Measurements from ENCODE around the gene REEP5. TPM values are rescaled to one million over a fixed set of nuclear protein-coding genes. Genes with fewer than 3 reads are reported as not detected.

REEP5 gene
- total RNA-seq, 1 experiment from 2014 or later: 49.6 TPM

GRCh38 chr5:112869948-112870347, 52.1 kb downstream of the REEP5 start (continued):
- TF ChIP-seq ZMAT4 (CRISPR knock-in tag; IDR thresholded peaks at IDR 0.05): no peak
- no peak for TF ChIP-seq SOX15 (CRISPR knock-in tag; IDR thresholded peaks at IDR 0.05)
- TF ChIP-seq GABPB1 (CRISPR knock-in tag; IDR thresholded peaks at IDR 0.05): no peak
- no peak for TF ChIP-seq TP53 (CRISPR knock-in tag; IDR thresholded peaks at IDR 0.05)
- TF ChIP-seq ZBTB21 (CRISPR knock-in tag; IDR thresholded peaks at IDR 0.05; ENCODE audit: borderline replicate concordance): no peak
- no peak for TF ChIP-seq ARID4B (CRISPR knock-in tag; IDR thresholded peaks at IDR 0.05; ENCODE audit: borderline replicate concordance)
- TF ChIP-seq NFYB (CRISPR knock-in tag; conservative IDR thresholded peaks at IDR 0.05; ENCODE audit: low read depth): no peak
- TF ChIP-seq PRDM15 (CRISPR knock-in tag; IDR thresholded peaks at IDR 0.05): no peak
- no peak for TF ChIP-seq ZNF425 (CRISPR knock-in tag; conservative IDR thresholded peaks at IDR 0.05)
- no peak for TF ChIP-seq JUN (CRISPR knock-in tag; IDR thresholded peaks at IDR 0.05)
- no peak for TF ChIP-seq ZSCAN18 (CRISPR knock-in tag; IDR thresholded peaks at IDR 0.05)

- no peak for DNase-seq (ENCODE audit: low spot score)
- Mint-ChIP-seq H3K27me3 (ENCODE audit: low read depth) (no peaks in the 10 kb centered on the region), H3K9me3 (no peaks in the 10 kb centered on the region), H3K27ac (no peak overlapping the region), H3K4me1 (peaks cover 7% of the 10 kb centered on the region), H3K4me3 (no peak overlapping the region), H3K36me3 (peaks cover 73% of the 10 kb centered on the region)
- no peak for ATAC-seq
- ChIA-PET CTCF (interaction anchor here (1.0 kb wide), 1 partner anchor 19 kb away, joined by 4 read pairs; no protein-coding TSS in a partner anchor), POLR2A (no interaction called here)
- TF ChIP-seq ATF1 (CRISPR knock-in tag; IDR thresholded peaks at IDR 0.05) (no peak), ZNF512 (CRISPR knock-in tag; IDR thresholded peaks at IDR 0.05; ENCODE audit: borderline replicate concordance) (no peak), NR1H2 (CRISPR knock-in tag; IDR thresholded peaks at IDR 0.05) (no peak), NFE2L1 (CRISPR knock-in tag; IDR thresholded peaks at IDR 0.05) (no peak), SMAD4 (CRISPR knock-in tag; IDR thresholded peaks at IDR 0.05) (no peak), CREB1 (CRISPR knock-in tag; IDR thresholded peaks at IDR 0.05) (no peak), ZNF232 (CRISPR knock-in tag; IDR thresholded peaks at IDR 0.05) (no peak), HMGXB4 (CRISPR knock-in tag; IDR thresholded peaks at IDR 0.05) (no peak), ERG (CRISPR knock-in tag; IDR thresholded peaks at IDR 0.05) (no peak)
These were observed 54.6 kb downstream of the REEP5 start for GRCh38 chr5:112867411-112867810.

Data from WTC11 (cell line).